ENCODE measurements around the gene MS4A10.
A peak's percentile ranks its signal among the peaks of the same experiment; 100 is the strongest.

MS4A10 gene

DNA sequence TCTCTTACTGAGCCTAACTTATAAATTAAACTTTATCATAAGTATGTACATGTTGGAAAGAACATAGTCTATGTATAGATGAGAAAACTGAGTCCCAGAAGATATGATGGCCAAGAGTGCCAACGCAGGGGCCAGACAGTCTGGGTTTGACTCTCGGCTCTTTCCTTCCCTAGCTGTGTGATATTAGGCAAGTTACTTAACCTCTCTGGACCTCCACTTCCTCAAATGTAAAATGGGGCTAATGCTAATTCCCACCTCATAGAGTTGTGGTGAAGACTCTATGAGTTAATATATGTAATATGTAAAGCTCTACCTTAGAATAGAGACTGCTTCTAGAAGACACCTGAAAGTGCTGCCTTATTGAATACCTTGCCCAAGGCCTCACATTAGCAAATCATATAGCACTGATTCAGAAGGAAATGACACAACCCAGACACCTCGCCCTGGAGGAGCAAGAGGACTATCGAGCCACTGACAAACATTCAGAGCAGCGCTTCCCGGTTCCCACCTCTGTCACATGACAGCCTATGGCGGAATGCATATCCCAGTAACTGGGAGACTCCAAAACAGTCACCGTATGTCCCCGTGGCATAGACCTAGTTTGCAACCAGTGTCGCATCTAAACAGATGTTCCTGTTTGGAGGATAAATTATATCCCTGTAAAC lies 45.5 kb downstream of the MS4A10 start:
- no peak overlapping the region for H3K4me2 ChIP-seq (ENCODE audit: low read length, poor library complexity, severe bottlenecking)
- no peak for DNase-seq
- no peak overlapping the region for H3K4me3 ChIP-seq (ENCODE audit: insufficient read depth in 1 of 2, low read depth in 1 of 2, low read length in 2 of 2)
- peaks cover 6% of the 10 kb centered on the region for H3K4me1 ChIP-seq (ENCODE audit: control insufficient read depth, insufficient read depth, low read depth, low read length)
- no peak overlapping the region for H2AK5ac ChIP-seq (ENCODE audit: low read length, severe bottlenecking)
- no peak overlapping the region for H4K8ac ChIP-seq (ENCODE audit: low read length)
- H3K9me3 ChIP-seq (ENCODE audit: control insufficient read depth, low read length), result no peaks in the 10 kb centered on the region
- H3K14ac ChIP-seq (ENCODE audit: low read length in 2 of 2), result no peak overlapping the region
- no peak overlapping the region for H3K18ac ChIP-seq (ENCODE audit: low read depth in 1 of 2, low read length in 2 of 2)
- H3K9ac ChIP-seq (ENCODE audit: low read length), result peak overlapping the region; percentile 4
- H3K36me3 ChIP-seq (ENCODE audit: control insufficient read depth in 1 of 2, insufficient read depth in 2 of 2, low read depth in 1 of 2, low read length in 2 of 2), result no peaks in the 10 kb centered on the region
- no peak overlapping the region for H2BK15ac ChIP-seq (ENCODE audit: low read depth, poor library complexity, severe bottlenecking)
- peaks cover 0 to 34% of the 10 kb centered on the region in 2 experiments for H3K27me3 ChIP-seq (ENCODE audit: control insufficient read depth in 1 of 2, insufficient read depth in 1 of 2, low read length in 2 of 2)
- no peak overlapping the region for H2BK12ac ChIP-seq (ENCODE audit: low read length in 2 of 2)
- H3K23ac ChIP-seq (ENCODE audit: low read length in 2 of 2), result no peak overlapping the region
- no peak overlapping the region for H3K4ac ChIP-seq (ENCODE audit: low read depth in 1 of 2, low read length in 2 of 2)
- H2AFZ ChIP-seq (ENCODE audit: low read depth, low read length), result no peak overlapping the region
- no peaks in the 10 kb centered on the region for H3K79me1 ChIP-seq (replicated peaks; ENCODE audit: low read length, poor library complexity, severe bottlenecking)
- H2BK120ac ChIP-seq (ENCODE audit: low read depth, low read length), result no peak overlapping the region
- H4K91ac ChIP-seq (ENCODE audit: low read length), result no peak overlapping the region
- WGBS, result 34% methylated on average over 9 of the region's 10 CpGs
- H3K27ac ChIP-seq (ENCODE audit: low read length, poor library complexity, severe bottlenecking), result no peak overlapping the region
- H2BK5ac ChIP-seq (ENCODE audit: low read depth, low read length, poor library complexity, severe bottlenecking), result no peak overlapping the region

DNA sequence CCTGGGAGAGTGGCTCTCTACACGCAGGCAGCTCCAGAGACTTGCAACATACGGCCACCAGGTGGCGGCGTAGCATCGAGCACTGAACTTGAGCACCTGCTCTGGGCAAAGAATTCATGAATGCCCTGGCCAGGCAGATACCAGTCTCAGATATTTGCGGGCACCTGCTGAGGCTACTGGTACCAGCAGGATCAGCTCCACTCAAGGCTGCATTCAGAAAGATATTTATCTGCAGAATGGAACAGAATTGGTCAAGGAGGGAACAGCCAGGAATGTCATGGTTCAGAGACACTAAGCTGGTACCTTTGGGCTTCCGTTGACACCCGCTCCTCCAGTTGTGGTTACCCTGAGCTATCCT lies 46.0 kb downstream of the MS4A10 start:
- Histone ChIP-seq H3K18ac (ENCODE audit: low read depth in 1 of 2, low read length in 2 of 2) (no peak overlapping the region), H3K27me3 (ENCODE audit: control insufficient read depth in 1 of 2, insufficient read depth in 1 of 2, low read length in 2 of 2) (peaks cover 0 to 32% of the 10 kb centered on the region in 2 experiments), H4K91ac (ENCODE audit: low read length) (no peak overlapping the region), H2BK15ac (ENCODE audit: low read depth, poor library complexity, severe bottlenecking) (no peak overlapping the region), H3K4me2 (ENCODE audit: low read length, poor library complexity, severe bottlenecking) (no peak overlapping the region), H3K4ac (ENCODE audit: low read depth in 1 of 2, low read length in 2 of 2) (no peak overlapping the region), H4K8ac (ENCODE audit: low read length) (no peak overlapping the region), H3K4me1 (ENCODE audit: control insufficient read depth, insufficient read depth, low read depth, low read length) (peaks cover 6% of the 10 kb centered on the region), H3K9ac (ENCODE audit: low read length) (peak overlapping the region; percentile 4), H3K4me3 (ENCODE audit: insufficient read depth in 1 of 2, low read depth in 1 of 2, low read length in 2 of 2) (no peak overlapping the region), H3K9me3 (ENCODE audit: control insufficient read depth, low read length) (no peaks in the 10 kb centered on the region), H3K27ac (ENCODE audit: low read length, poor library complexity, severe bottlenecking) (no peak overlapping the region), H2BK120ac (ENCODE audit: low read depth, low read length) (no peak overlapping the region), H3K23ac (ENCODE audit: low read length in 2 of 2) (no peak overlapping the region), H3K36me3 (ENCODE audit: control insufficient read depth in 1 of 2, insufficient read depth in 2 of 2, low read depth in 1 of 2, low read length in 2 of 2) (no peaks in the 10 kb centered on the region), H2AK5ac (ENCODE audit: low read length, severe bottlenecking) (no peak overlapping the region), H3K79me1 (replicated peaks; ENCODE audit: low read length, poor library complexity, severe bottlenecking) (no peaks in the 10 kb centered on the region), H2BK12ac (ENCODE audit: low read length in 2 of 2) (no peak overlapping the region), H2BK5ac (ENCODE audit: low read depth, low read length, poor library complexity, severe bottlenecking) (no peak overlapping the region), H2AFZ (ENCODE audit: low read depth, low read length) (no peak overlapping the region), H3K14ac (ENCODE audit: low read length in 2 of 2) (no peak overlapping the region)
- 22% methylated on average over 8 of the region's 8 CpGs for WGBS
- DNase-seq, result peak; percentile 69

DNA sequence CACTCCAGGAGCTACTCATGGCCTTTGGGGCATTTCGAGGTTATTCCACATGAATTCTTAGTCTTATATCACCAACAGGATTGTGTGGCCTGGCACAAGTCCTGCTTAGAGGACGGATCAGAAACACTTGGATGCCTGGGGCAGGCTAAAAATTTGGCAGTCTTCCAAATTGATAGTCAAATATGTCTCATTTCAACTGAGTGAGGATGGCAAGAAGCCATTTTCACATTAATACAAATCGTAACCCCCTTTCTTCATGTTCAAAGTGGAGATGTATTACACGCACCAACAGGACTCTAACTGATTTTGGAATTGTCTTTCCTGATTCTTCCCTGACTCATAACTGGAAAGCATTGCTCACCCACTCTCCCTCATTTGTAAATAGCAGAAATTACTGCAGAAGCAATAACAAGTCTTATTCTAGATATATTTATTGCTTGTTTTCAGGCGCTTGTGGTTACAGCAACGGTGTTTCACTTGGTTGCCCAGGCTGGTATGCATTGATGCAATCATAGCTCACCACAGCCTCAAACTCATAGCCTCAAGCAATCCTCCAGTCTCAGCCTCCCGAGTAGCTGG lies 46.5 kb downstream of the MS4A10 start:
- Histone ChIP-seq H3K18ac (ENCODE audit: low read depth in 1 of 2, low read length in 2 of 2) (no peak overlapping the region), H2AFZ (ENCODE audit: low read depth, low read length) (no peak overlapping the region), H3K27me3 (ENCODE audit: control insufficient read depth in 1 of 2, insufficient read depth in 1 of 2, low read length in 2 of 2) (peaks cover 0 to 32% of the 10 kb centered on the region in 2 experiments), H3K4ac (ENCODE audit: low read depth in 1 of 2, low read length in 2 of 2) (no peak overlapping the region), H2BK12ac (ENCODE audit: low read length in 2 of 2) (no peak overlapping the region), H4K91ac (ENCODE audit: low read length) (no peak overlapping the region), H3K27ac (ENCODE audit: low read length, poor library complexity, severe bottlenecking) (no peak overlapping the region), H3K14ac (ENCODE audit: low read length in 2 of 2) (no peak overlapping the region), H3K79me1 (replicated peaks; ENCODE audit: low read length, poor library complexity, severe bottlenecking) (no peaks in the 10 kb centered on the region), H3K4me3 (ENCODE audit: insufficient read depth in 1 of 2, low read depth in 1 of 2, low read length in 2 of 2) (no peak overlapping the region), H2BK15ac (ENCODE audit: low read depth, poor library complexity, severe bottlenecking) (no peak overlapping the region), H3K36me3 (ENCODE audit: control insufficient read depth in 1 of 2, insufficient read depth in 2 of 2, low read depth in 1 of 2, low read length in 2 of 2) (no peaks in the 10 kb centered on the region), H3K9me3 (ENCODE audit: control insufficient read depth, low read length) (no peaks in the 10 kb centered on the region), H2AK5ac (ENCODE audit: low read length, severe bottlenecking) (no peak overlapping the region), H4K8ac (ENCODE audit: low read length) (no peak overlapping the region), H3K9ac (ENCODE audit: low read length) (no peak overlapping the region), H2BK5ac (ENCODE audit: low read depth, low read length, poor library complexity, severe bottlenecking) (no peak overlapping the region), H3K23ac (ENCODE audit: low read length in 2 of 2) (no peak overlapping the region), H3K4me2 (ENCODE audit: low read length, poor library complexity, severe bottlenecking) (no peak overlapping the region), H3K4me1 (ENCODE audit: control insufficient read depth, insufficient read depth, low read depth, low read length) (peaks cover 6% of the 10 kb centered on the region), H2BK120ac (ENCODE audit: low read depth, low read length) (no peak overlapping the region)
- peak; percentile 61 for DNase-seq
- WGBS, result 70% methylated on average over 7 of the region's 7 CpGs

DNA sequence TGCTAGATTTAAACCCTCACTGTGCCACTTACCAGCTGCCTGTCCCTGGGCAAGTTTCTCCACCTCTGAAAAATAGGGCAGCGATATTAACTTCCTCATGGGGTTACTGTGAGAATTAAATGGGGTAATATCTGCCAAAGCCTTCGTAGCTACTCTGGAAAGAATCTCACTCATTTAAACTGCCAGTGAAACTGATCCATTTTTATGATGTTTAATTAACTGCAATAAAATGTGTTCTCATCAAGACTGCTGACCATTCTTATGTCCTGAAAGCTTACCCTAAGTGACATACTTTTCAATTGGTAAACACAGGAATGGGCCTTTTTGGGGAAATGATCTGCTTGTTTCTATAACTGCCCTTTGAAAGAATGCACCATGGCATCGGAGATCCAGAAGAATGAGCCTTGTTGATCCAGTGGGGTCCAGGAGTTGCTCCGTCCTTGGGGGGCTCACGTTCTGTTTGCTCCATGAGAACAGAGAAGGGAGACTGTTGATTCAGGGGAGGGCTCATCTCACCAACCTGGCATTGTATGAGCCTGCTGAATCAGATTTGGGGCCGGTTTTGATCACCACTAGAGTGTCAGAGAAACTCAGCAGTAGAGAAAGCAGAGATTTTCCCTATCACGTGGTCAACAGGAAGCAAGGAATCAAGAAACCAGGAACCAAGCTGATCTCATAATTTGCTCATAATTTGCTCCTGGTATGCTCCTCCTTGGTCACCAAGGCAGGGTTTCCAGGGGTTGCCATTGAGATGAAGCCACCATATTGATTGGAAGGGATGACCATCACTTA lies 49.8 kb downstream of the MS4A10 start:
- no peak overlapping the region for H4K91ac ChIP-seq (ENCODE audit: low read length)
- WGBS, result 91% methylated on average over 5 of the region's 7 CpGs

More for the DNA sequence above, 49.8 kb downstream of the MS4A10 start:
- Histone ChIP-seq H2BK15ac (ENCODE audit: low read depth, poor library complexity, severe bottlenecking) (no peak overlapping the region), H4K8ac (ENCODE audit: low read length) (no peak overlapping the region), H3K4me3 (ENCODE audit: insufficient read depth in 1 of 2, low read depth in 1 of 2, low read length in 2 of 2) (no peak overlapping the region), H3K4ac (ENCODE audit: low read depth in 1 of 2, low read length in 2 of 2) (no peak overlapping the region), H3K27me3 (ENCODE audit: control insufficient read depth in 1 of 2, insufficient read depth in 1 of 2, low read length in 2 of 2) (no peaks in the 10 kb centered on the region), H2BK120ac (ENCODE audit: low read depth, low read length) (no peak overlapping the region), H3K79me1 (replicated peaks; ENCODE audit: low read length, poor library complexity, severe bottlenecking) (no peaks in the 10 kb centered on the region), H3K4me1 (ENCODE audit: control insufficient read depth, insufficient read depth, low read depth, low read length) (peaks cover 12% of the 10 kb centered on the region), H3K23ac (ENCODE audit: low read length in 2 of 2) (no peak overlapping the region), H2AK5ac (ENCODE audit: low read length, severe bottlenecking) (no peak overlapping the region), H3K9ac (ENCODE audit: low read length) (no peak overlapping the region), H2AFZ (ENCODE audit: low read depth, low read length) (no peak overlapping the region), H2BK5ac (ENCODE audit: low read depth, low read length, poor library complexity, severe bottlenecking) (no peak overlapping the region), H2BK12ac (ENCODE audit: low read length in 2 of 2) (no peak overlapping the region), H3K14ac (ENCODE audit: low read length in 2 of 2) (no peak overlapping the region), H3K9me3 (ENCODE audit: control insufficient read depth, low read length) (no peaks in the 10 kb centered on the region), H3K4me2 (ENCODE audit: low read length, poor library complexity, severe bottlenecking) (no peak overlapping the region), H3K18ac (ENCODE audit: low read depth in 1 of 2, low read length in 2 of 2) (no peak overlapping the region), H3K36me3 (ENCODE audit: control insufficient read depth in 1 of 2, insufficient read depth in 2 of 2, low read depth in 1 of 2, low read length in 2 of 2) (no peaks in the 10 kb centered on the region), H3K27ac (ENCODE audit: low read length, poor library complexity, severe bottlenecking) (no peak overlapping the region)
- DNase-seq, result no peak
